ENCODE measurements around the gene TNF.

TNF gene

DNA sequence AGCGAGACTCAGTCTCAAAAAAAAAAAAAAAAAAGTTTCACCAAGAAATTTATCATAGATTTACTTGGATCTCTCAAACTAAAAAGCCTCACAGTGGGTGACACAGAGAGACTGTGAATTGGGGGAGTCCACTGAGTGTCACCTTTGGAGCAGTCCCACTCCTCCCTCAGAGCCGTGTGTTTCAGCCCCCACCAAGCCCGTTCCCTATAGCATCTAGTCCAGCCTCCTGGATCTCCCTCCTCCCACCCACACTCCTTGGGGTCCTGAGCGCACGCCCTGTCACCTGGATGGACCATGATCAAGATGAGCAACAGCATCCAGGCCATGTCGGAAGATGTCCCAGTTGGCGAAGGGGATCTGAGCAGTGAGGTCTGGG is 17.0 kb downstream of the TNF start:
- TF ChIP-seq, protein P1, sequence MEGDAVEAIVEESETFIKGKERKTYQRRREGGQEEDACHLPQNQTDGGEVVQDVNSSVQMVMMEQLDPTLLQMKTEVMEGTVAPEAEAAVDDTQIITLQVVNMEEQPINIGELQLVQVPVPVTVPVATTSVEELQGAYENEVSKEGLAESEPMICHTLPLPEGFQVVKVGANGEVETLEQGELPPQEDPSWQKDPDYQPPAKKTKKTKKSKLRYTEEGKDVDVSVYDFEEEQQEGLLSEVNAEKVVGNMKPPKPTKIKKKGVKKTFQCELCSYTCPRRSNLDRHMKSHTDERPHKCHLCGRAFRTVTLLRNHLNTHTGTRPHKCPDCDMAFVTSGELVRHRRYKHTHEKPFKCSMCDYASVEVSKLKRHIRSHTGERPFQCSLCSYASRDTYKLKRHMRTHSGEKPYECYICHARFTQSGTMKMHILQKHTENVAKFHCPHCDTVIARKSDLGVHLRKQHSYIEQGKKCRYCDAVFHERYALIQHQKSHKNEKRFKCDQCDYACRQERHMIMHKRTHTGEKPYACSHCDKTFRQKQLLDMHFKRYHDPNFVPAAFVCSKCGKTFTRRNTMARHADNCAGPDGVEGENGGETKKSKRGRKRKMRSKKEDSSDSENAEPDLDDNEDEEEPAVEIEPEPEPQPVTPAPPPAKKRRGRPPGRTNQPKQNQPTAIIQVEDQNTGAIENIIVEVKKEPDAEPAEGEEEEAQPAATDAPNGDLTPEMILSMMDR (IDR thresholded peaks at IDR 0.05; ENCODE audit: insufficient read depth, low read depth, low read length, missing control alignments): no peak
- DNase-seq (ENCODE audit: low read depth): no peak
- H3K4me3 ChIP-seq (ENCODE audit: low read length): no peak overlapping the region

DNA sequence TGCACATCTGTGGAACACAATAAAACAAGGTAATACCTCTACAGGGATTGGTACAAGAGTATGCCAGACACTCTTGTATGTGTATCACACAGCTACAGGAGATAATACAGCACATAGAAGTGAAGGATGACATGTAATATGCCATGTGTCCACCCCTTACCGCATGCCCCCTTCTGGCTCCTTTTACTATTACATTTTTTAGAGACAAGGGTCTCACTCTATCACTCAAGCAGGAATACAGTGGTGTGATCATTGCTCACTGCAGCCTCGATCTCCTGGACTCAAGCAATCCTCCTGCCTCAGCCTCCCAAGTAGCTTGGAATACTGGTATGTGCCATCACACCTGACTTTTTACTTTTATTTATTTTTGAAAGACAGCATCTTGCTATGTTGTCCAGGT is 21.6 kb downstream of the TNF start:
- H3K4me3 ChIP-seq (ENCODE audit: low read length): no peak overlapping the region
- TF ChIP-seq, protein P1 (IDR thresholded peaks at IDR 0.05; ENCODE audit: insufficient read depth, low read depth, low read length, missing control alignments): peak; percentile 33
- DNase-seq (ENCODE audit: low read depth): peak; percentile 37

DNA sequence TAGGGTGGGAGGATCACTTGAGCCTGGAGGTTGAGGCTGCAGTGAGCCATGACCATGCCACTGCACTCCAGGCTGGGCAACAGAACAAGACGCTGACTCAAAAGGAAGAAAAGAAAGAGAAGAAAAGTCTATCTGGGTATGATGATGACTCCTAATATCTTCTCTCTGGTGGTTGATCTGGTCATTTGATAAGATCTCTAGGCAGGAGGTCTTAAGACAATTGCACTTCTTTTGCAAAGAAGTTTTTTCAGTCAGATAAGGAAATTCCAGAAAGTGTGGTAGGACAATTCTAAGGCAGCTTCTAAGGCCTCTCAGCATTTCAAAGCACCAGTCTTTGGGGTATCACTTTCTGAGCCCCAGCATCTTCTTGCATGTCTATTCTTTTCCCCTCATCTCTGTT is 32.0 kb downstream of the TNF start:
- no peak for DNase-seq (ENCODE audit: low read depth)

DNA sequence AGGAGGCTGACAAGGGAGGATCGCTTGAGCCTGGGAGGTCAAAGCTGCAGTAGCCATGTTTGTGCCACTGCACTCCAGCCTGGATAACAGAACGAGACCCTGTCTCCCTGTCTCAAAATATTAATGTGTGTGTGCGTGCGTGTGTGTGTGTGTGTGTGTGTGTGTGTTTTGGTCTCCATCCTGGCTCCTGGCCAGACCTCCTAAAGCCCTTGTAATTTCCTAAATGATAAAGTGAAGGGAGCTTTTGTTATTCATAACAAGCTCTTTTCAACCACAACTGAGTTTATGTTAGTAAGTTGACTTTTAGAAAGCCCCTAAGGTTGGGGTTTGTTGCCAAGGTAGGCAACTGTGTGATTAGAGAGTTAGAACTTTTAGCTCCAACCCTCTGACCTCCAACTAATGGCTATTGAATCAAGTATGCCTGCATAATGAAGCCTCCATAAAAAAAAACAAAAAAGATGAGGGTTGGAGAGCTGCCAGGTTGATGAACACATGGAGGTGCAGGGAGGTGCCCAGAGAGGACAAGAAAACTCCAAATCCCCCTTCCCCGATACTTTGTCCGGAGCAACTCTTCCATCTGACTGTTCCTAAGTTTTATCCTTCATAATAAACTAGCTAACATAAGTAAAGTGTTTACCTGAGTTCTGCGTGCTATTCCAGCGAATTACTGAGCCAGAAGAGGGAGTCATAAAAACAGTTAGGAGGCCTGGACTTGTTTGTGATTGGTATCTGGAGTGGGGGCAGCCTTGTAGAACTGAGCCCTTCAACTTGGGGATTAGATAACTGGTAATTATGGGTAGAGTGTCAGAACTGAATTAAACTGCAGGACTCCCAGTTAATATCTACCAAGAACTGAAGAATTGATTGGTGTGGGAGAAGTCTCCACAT is 34.4 kb downstream of the TNF start:
- H3K4me3 ChIP-seq (ENCODE audit: low read length): no peak overlapping the region
- DNase-seq (ENCODE audit: low read depth): no peak
- TF ChIP-seq, protein P1 (IDR thresholded peaks at IDR 0.05; ENCODE audit: insufficient read depth, low read depth, low read length, missing control alignments): no peak

More for the DNA sequence above, 32.0 kb downstream of the TNF start:
- TF ChIP-seq, protein P1 (IDR thresholded peaks at IDR 0.05; ENCODE audit: insufficient read depth, low read depth, low read length, missing control alignments): no peak
- H3K4me3 ChIP-seq (ENCODE audit: low read length): no peak overlapping the region

DNA sequence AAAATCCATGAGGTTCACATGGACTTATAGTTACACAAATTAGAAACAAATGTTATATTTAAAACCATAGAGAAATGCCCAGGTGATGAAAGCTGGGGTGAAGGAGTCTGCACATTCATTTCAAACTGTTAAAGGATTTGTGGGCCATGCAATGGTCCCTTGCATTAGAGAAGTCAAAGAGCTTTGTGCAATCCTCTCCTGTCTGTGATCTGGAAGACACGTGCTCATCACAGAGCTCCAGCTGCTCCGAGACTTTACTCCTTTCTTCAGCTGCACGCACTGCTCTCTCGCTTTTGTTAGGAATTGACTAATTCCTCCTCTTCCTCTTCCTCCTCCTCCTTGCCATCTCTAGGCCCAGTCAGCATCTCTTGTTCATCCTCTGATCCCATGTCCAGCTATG is 35.6 kb downstream of the TNF start:
- TF ChIP-seq, protein P1 (IDR thresholded peaks at IDR 0.05; ENCODE audit: insufficient read depth, low read depth, low read length, missing control alignments): no peak

DNA sequence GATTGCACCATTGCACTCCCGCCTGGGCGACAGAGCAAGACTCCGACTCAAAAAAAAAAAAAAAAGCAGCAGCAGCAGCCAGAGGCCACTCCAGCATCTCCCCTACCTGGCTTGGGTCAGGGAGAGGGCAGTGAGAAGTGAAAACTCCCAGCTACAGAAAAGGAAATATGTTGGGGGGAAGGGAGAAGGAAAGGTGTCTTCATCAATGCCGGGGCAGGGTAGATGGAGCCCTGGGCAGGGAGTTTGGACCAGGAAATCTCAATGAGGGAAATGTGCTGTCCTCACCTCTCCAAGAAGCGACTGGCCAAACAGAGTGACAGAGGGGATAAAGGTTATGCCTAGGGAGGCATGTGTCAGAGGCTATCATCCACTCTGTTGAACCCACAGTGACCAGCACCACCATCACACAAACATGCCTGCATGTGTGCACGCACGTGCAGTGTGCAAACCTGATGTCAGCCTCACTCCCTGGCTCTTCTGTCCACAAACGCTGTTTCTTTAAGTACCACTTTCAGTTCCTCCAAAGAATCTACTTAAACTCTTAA is 38.8 kb downstream of the TNF start:
- DNase-seq (ENCODE audit: low read depth): no peak
- TF ChIP-seq, protein P1 (IDR thresholded peaks at IDR 0.05; ENCODE audit: insufficient read depth, low read depth, low read length, missing control alignments): no peak

More for the DNA sequence above, 35.6 kb downstream of the TNF start:
- no peak for DNase-seq (ENCODE audit: low read depth)
- no peak overlapping the region for H3K4me3 ChIP-seq (ENCODE audit: low read length)

More for the DNA sequence above, 38.8 kb downstream of the TNF start:
- no peak overlapping the region for H3K4me3 ChIP-seq (ENCODE audit: low read length)

All from epithelial cell of esophagus (primary cell).